NCI-H1417 treated with DMSO at 0.1 percent for 48 hours (cell line): Measurements from ENCODE around the gene OSBPL3.

Experiments
- DNase-seq: peaks from one replicate; lab custom pipeline; 2025; lab: John Stamatoyannopoulos, UW

Gene OSBPL3

DNA sequence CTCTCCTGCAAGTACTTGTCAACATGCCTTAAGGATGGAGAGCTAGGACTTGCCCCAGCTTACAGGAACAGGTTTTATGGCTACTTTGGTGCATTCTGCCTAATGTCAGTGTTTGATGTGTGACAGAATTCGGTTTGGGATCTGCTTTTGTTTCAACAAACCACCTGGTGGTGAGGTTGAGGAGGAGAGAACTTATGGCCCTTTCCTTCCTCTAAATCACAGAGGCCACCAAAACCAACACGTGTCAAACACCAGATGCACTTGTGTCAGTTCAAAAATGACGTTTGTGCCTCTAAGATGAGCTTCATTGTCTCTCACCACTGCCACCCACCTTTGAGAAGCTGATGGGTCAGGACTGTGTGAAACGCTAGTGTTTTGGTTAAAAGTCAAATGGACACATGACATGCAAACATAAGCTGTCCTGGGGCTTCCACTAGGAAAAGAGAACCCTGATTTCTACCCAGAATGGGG lies 83.9 kb downstream of the OSBPL3 start:
- DNase-seq, result no peak

DNA sequence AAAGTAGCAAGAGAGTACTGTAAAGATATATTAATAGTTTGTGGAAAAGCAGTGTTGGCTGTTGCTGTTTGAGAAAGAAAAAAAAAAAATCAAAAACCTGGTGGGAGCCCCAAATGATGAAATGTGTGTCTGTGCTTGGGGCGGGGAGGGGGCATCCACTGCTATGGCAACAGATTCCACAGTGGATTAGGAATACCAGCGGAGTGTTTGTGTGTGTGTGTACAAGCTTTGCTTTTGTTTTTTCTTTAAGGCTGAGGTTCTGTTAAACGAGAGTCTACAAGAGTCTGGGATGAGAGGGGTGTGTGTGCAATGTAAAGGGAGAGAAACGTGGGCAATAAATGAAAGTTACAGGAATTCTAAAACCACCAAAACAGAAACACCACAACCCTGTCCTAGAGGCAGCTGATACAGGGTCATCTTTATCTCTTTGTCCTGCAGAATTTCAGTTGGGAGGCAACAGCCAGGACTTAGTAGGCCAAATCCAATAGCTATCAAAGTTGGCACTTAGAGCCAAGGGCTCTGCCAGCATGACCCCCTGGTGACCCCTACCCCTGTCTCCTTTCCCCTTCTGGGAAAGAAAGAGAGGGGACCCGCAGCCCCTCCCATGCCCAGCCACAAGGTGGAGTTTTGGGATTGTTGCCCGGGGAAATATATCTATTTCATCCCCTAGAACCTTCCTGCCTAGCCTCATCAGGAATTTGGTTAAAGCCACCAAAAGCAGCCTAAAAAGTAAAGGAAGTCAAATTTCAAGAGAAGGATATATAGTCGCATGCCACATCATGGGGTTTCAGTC lies 85.4 kb downstream of the OSBPL3 start:
- DNase-seq, result no peak

DNA sequence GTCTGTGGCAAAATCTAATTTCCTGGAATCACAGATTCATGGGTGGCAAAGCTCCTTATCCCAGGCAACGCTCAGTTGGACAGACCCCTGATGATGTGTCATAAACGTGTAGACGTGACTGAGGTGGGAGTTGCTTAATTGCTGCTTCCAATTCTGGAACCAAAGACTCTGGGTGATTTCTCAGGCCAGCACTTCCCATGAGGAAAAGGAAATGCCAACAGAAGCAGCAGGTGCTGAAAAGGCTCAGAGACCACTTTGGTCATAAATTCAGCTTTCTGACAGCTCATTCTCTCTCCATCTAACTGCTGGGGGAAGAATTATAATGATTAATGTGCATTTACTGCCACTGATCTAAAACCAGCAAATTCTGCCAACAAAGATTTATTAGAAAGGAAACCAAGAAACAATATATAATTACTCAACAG lies 88.7 kb downstream of the OSBPL3 start:
- DNase-seq, result no peak

DNA sequence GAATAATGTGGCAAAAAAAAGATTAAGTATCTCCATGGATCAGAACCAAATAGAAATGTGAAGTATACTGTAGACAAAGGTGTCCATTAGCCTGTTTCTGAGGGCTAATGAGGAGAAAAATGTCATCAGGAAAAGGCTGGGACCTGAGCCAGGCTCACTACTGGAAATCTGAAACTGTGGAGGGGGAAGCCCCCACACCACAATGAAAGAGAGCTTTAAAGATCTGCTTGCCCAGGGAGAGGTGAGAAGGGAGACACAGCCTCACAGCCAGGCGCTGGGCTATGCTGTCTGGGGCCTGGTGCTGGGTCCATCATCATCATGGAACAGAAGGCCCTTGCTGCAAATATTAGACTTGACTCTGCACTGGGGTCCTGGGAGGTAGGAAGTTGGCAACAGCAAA lies 90.4 kb downstream of the OSBPL3 start:
- DNase-seq, result no peak

DNA sequence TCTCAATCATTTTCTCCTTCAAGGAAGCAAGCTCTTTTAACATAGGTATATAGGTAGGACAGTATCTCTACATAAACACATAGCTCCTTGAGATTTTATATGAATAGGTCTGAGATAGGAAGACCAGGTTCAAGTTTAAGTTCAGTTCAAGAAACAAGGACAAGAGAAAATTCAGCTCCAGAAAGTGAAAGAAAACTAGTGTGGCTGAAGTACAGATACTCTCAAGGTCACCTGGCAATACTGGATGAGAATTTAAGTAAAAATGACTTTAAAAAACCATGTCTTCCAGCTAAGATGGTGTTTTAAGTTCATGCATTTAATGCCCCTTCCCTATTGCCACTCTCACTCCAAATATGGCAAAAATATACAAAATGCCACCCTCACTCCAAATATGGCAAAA lies 91.3 kb downstream of the OSBPL3 start:
- no peak for DNase-seq

DNA sequence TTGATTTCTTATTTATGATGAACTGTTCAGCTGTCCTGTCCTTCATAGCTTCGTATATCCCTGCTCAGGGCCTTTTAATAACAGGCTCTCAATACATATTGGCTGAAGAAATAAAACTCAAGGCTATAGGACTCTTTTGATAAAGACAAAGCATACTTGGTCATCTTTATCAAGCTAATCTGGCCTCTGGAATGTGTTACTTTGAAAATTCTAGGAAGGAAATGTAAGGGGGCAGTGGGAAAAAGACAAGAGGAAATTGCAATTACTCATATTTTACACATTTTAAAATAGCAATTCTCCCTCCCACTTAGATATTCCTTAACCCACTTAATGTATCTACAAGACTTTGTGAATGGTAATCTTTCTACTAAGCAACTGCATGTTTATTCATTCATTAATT lies 94.3 kb downstream of the OSBPL3 start:
- DNase-seq, result no peak

DNA sequence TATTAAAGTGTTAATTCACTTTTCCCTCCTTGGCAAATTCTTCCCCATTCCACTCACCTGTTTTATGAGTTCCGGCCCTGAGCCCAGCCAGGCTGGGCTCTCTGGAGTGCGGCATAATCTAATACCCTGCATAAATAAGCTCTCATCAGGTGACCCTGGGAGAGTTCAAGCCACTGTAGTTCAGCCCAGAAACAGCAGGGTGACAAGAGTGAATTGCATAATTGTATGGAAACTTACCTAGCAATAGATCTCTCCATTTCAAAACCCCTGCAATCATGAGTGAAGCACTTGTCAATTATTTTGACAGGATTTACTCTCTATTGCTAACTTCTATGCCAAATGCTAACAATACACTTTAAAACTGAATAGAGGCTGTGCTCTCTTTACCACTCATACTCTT lies 94.7 kb downstream of the OSBPL3 start:
- peak; percentile 70 for DNase-seq

DNA sequence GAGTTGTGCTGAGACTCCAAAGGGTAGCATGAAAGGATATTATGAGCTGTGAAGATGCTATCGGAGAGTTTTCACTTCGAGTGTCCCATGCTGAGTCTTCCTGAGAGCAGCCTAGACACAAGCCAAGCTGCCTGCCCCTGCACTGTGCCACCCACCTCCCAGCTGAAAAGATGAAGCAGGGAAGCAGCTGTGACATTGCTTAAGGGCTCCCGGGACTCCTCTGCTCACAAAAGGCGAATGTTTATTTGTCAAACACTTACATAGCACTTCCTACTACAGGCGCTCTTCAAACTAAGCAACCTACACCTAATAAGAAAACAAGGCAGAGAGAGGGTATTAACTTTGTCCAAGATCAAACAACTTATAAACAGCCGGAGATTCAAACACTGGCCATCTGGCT lies 95.6 kb downstream of the OSBPL3 start:
- DNase-seq, result no peak

DNA sequence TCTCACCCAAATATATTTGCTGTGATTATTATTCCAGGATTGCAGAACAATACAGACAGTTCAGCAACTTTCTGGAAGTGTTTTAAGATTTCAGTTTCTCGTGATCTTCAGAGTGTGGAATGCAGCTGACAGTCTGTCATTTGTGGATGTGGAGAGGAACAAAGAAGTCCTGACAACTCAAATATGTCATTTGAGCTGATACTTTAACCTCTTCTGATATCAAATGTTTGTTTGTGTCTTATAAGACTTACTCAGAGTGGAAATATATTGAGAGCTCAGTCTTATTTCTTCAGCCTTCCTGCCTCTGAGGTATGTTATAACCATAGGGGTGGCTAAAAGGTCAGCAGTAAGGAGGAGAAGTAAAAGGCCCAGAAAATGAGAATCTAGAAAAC lies 96.4 kb downstream of the OSBPL3 start:
- DNase-seq, result no peak

DNA sequence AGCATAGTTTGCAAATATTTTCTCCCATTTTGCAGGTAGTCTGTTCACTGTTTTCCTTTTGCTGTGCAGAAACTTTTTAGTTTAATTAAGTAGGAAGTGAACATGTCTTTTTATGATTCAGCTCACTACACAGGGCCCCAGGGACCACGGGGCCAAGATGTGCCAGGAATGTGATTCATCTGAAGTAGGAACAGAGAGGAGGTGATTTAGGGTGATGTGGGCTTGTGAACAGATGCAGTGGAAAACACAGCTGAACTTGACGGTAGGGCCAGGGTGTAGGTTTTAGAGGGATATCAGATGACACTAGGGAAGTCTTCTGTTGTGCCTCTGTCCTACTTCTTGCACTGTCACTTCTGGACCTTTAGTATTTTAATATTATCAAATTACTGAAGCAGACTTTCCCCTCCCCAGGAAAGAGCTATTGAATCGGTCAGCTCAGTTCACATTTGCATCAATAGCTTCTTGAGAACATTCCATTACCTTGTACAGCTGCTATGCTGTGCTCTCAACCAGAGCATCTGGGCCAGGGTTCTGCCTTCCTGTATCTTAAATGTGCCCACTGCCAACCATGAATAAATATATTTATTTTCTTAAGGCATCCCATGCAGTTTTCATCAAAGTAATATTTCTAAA lies 96.9 kb downstream of the OSBPL3 start:
- no peak for DNase-seq

DNA sequence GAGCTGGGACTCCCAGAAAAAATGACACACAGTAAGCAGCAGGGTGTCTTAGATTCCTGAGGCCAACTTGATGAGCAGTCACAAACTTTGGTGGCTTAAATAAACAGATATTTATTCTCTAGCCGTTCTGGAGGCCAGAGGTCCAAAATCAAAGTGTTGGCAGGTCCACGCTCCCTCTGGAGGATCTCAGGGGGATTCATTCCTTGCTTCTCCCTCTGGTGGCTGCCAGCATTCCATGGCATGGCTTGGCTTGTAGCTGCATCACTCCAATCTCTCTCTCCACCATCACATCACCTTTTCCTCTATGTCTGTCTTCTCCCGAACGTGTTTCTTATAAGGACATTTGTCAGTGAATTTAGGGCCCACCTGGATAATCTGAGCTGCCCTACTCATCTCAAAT lies 98.4 kb downstream of the OSBPL3 start:
- DNase-seq, result no peak

DNA sequence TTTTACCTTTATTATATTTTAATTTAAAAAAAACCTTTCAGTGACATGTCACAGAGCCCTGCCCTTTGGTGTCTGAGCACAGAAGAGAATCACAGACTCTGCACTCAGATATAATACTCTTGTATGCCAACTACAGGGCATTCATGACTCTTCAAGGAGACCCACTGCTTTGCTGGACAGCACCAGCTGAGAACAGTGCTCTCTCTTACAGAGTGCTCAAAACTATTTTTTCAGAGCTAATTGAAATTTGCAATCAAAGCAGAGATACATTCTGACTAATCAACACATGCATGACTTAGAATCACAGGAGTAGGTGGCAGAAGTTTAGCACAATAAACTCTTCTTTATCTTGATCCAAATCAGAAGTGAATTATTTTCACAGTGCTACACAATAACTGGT lies 99.1 kb downstream of the OSBPL3 start:
- no peak for DNase-seq

DNA sequence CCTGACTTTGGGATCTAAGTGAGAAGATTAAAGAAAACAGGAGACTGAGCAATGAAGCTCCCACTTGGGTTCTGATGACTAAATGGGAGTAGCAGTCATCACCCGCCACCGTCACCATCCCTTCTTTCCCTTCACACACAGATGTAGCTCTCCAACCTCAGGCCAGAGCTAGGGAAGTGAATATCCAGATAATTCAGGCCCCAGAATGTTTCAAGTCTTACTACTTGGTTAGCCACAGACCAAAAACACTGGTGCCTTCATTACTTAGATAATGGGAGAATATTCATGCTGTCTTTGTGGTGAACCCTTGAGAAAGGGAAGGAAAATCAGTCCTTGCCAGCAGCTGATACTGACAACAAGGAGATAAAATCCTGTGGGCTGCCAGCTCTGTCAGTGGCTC lies 100.7 kb downstream of the OSBPL3 start:
- no peak for DNase-seq

DNA sequence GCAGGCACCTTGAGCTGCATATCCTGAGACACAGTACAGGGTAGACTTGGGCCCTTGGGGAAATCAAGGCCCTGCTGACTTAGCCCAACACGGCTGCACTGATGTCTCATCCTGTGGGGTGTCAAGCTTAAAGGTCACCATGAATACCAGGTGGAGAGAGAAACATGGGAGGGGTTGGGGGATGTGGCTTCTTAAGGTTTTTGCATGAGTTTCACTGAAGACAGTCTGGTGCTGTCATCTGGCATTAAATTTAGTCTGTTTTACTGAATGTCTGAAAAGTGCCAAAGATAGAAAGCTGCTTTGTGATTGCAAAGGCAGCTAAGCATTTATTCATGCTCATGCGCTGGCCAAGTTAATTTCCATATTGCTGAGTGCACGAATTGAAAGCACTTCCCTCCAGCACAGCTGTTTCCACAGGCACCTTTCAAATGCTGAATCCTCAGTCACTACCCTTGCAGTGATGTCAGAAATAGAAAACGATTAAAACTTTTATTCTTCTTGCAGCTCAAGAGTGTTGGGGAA lies 102.1 kb downstream of the OSBPL3 start:
- DNase-seq, result no peak

DNA sequence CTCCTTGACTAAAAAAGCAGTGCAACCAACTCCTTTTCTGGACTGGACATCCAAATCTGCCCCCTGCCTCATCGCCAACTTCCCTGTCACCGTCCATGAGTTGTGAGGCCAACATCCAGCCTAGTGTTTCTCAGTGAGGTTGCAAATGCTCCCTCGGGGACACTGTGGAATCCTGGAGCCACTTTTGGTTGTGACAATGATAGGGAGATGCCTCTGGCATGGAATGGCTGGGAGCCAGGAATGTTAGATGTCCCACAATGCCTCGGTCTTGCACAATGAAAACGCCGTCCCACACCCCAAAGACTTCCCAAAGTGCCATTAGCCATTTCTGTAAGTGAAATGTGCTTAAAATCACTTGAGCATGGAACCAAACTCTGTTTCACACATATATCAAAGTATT lies 105.2 kb downstream of the OSBPL3 start:
- DNase-seq, result no peak

DNA sequence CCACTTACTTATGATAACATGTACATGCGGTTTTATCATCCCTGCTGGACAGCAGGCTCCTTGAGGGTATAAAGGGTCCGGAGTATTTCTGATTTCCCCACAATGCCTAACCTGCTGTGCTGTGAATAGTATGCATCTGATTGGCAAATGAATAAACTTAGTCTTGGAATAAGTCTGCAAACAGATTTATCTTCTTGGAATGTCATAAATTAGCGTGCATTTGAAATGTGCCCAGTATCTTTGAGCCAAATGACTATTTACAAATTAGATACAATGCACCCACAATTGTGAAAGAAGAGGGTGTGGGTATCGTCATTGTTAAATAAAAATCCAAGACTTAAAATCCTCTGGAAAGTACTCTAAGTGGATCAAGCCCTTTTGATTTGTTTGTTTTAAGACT lies 106.0 kb downstream of the OSBPL3 start:
- DNase-seq, result no peak

DNA sequence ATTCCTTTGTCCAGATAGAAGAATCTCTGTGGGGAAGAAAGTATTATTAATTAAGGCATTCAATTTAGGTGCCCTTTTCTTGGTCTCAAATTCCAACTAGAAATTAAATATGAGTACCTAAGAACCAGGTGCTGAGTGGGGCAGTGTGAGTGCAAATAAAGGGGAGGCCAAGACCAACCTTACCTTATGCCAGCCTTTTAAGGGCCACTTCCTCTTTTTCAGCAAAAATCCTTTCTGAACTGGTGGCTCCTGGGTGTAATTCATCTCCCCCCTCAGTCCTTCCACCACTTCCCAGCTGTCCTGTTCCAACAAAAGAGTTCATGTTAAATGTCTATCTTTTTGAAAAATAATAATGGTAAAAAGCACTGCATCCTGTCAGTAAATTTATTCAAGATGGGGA lies 108.2 kb downstream of the OSBPL3 start:
- no peak for DNase-seq

DNA sequence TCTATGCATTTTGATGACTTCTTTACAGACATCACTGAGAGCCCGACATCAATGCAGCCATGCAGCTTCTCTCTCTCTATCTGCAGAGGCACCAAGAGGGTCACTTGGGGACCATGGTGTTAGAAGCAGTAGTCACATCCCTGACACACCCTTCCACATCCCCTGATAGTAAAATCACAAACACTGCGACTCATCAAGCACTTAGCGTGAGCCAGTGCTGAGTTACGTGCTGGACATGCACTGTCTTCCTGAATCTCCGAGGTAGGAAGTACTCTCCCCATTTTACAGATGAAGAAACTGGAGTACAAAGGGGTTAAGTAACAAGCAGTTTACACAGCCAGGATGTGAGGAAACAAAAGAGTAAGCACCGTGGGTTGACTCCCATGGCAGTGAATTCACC lies 109.2 kb downstream of the OSBPL3 start:
- DNase-seq, result no peak

DNA sequence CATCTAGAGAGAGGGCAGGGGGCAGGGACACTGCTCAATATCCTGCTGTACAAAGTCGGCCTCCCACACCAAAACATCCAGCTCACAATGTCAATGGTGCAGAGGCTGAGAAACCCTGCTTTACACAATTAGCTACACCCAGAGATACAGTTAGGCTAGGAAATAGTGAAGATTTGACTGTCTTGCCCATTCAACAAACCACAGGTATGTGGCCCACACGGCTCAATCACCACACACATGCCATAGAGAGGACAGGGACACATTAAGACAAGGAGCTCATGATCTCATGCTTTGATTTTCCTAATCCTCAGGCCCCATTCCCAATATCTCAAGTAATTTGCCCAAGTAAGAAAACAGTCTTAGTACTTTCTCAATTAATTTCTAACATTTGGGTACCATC lies 110.4 kb downstream of the OSBPL3 start:
- no peak for DNase-seq

DNA sequence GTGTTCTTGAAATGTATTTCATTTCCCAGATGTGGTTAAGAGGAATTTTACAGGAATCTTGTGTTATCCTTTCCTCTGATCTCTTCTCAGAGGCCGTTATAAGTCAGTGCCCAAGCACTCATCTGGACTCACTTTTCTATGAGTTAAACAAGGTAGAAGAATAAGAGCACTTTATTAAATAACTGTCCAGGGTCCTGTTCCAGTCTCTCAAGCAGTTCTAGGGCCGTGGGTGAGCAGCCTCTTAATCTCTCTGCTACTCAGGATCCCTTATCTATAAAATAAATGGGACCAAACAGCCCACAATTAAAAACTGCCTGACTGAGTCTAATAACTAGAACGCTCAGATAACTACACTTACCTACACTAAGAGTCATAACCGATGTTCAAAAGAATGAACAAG lies 111.2 kb downstream of the OSBPL3 start:
- no peak for DNase-seq

DNA sequence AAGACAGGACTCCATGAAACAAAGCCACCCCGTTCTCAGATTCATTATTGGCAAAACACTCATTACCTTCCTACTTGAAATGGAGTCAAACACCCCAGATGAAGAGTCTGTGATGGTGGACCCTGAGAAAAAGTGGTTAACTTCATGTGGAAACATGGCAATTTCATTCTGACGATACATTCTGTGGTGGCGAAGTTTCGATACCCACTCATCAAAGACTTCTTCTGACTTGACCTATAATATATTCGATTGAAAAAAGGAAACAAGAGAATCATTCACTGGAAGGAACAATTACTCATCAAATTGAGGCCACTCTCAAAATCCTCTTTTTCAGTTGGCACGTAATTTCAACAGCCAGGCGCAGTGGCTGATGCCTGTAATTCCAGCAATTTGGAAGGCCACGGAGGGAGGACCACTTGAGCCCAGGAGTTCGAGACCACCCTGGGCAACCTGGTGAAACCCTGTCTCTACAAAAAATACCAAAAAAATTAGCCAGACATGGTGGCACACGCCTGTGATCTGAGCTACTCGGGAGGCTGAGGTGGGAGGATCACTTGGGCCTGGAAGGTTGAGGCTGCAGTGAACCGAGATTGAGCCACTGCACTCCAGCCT lies 113.9 kb downstream of the OSBPL3 start:
- no peak for DNase-seq

DNA sequence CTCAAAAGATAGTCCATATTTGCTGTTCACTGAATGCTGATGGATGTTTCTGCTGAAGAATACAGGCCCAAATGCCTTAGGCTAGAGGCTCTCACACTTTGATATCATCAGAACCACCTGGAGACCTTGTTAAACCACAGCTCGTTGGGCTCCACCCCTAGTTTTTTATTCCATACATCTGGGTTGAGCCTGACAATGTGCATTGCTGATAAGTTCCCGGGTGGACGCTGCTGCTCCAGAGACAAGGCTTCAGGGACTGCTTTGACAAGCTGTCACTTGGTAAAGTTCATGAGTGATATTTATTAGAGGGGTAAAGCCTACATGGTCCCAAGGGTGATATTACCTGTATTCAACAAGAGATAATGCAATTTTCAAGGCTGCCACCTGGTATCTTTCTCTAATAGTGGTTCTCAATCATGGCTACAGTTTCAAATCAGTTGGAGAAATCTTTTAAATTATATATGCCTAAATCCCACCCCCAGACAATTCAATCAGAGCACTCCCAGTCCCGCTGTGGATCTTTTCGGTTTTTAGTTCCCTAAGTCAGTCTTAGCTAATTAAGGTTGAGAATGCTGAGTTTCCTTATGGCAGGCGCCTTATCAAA lies 115.7 kb downstream of the OSBPL3 start:
- DNase-seq, result no peak

DNA sequence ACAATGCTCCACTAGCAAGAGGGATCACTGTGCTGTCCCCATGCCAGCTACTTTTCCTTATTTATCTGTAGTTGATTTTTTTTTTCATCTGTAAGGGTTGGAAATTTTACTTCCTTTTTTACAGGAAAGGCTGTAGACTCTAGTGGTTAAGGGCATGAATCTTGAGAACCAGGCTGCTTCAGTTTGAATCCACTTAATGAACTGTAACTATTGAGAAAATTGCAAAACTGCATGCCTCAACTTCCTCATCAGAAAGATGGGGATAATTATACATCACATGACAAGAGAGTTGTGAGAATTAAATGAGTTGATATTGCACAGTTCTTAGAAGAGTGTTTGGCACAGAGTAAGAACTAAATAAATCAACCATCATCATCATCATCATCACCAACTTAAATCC lies 116.4 kb downstream of the OSBPL3 start:
- no peak for DNase-seq
